ENCODE measurements around the gene FAM219A.

FAM219A gene

GRCh38 chr9:34379334-34380033, 78.9 kb downstream of the FAM219A start:
- TF ChIP-seq, protein P1, sequence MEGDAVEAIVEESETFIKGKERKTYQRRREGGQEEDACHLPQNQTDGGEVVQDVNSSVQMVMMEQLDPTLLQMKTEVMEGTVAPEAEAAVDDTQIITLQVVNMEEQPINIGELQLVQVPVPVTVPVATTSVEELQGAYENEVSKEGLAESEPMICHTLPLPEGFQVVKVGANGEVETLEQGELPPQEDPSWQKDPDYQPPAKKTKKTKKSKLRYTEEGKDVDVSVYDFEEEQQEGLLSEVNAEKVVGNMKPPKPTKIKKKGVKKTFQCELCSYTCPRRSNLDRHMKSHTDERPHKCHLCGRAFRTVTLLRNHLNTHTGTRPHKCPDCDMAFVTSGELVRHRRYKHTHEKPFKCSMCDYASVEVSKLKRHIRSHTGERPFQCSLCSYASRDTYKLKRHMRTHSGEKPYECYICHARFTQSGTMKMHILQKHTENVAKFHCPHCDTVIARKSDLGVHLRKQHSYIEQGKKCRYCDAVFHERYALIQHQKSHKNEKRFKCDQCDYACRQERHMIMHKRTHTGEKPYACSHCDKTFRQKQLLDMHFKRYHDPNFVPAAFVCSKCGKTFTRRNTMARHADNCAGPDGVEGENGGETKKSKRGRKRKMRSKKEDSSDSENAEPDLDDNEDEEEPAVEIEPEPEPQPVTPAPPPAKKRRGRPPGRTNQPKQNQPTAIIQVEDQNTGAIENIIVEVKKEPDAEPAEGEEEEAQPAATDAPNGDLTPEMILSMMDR (IDR thresholded peaks at IDR 0.05): peak; percentile 96
- Mint-ChIP-seq H3K27ac (no peak overlapping the region), H3K36me3 (ENCODE audit: low read depth) (no peaks in the 10 kb centered on the region), H3K9me3 (no peaks in the 10 kb centered on the region), H3K4me1 (peaks cover 46% of the 10 kb centered on the region), H3K27me3 (ENCODE audit: low read depth, poor library complexity) (peaks cover 88% of the 10 kb centered on the region), H3K4me3 (peak overlapping the region; percentile 84)
- peak; percentile 88 for DNase-seq

- H3K4me1 Mint-ChIP-seq: peaks cover 50% of the 10 kb centered on the region
- peaks cover 7% of the 10 kb centered on the region for H3K36me3 Mint-ChIP-seq (ENCODE audit: low read depth)
- no peak for DNase-seq
- peaks cover 85% of the 10 kb centered on the region for H3K27me3 Mint-ChIP-seq (ENCODE audit: low read depth, poor library complexity)
- H3K4me3 Mint-ChIP-seq: no peak overlapping the region
- peaks cover 3% of the 10 kb centered on the region for H3K9me3 Mint-ChIP-seq
- no peak overlapping the region for H3K27ac Mint-ChIP-seq
- TF ChIP-seq, protein P1 (IDR thresholded peaks at IDR 0.05): no peak
Measured at GRCh38 chr9:34378376-34379060, 79.9 kb downstream of the FAM219A start.

DNA sequence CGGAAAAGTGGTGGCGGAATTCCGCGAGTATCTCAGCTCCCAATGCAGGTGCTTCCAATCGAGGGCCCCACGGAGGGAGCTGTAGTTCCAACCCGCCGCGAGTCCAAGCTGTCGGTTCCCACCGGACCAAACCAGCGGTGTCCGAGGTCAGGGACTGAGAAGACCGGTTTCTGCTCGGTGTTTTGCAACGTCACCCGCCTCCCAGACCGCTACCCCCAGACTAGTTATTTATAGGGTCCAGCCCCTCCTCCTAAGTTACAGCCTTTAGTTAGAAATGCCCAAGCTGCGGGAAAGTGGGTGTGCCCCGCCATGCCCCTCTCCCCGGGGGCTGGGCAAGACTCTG, 81.0 kb downstream of the FAM219A start:
- Mint-ChIP-seq H3K9me3 (peaks cover 7% of the 10 kb centered on the region), H3K36me3 (ENCODE audit: low read depth) (peaks cover 12% of the 10 kb centered on the region), H3K27ac (no peak overlapping the region), H3K4me1 (peaks cover 50% of the 10 kb centered on the region), H3K4me3 (peak overlapping the region; percentile 87), H3K27me3 (ENCODE audit: low read depth, poor library complexity) (peaks cover 74% of the 10 kb centered on the region)
- peak; percentile 44 for DNase-seq
- TF ChIP-seq, protein P1 (IDR thresholded peaks at IDR 0.05): no peak

DNA sequence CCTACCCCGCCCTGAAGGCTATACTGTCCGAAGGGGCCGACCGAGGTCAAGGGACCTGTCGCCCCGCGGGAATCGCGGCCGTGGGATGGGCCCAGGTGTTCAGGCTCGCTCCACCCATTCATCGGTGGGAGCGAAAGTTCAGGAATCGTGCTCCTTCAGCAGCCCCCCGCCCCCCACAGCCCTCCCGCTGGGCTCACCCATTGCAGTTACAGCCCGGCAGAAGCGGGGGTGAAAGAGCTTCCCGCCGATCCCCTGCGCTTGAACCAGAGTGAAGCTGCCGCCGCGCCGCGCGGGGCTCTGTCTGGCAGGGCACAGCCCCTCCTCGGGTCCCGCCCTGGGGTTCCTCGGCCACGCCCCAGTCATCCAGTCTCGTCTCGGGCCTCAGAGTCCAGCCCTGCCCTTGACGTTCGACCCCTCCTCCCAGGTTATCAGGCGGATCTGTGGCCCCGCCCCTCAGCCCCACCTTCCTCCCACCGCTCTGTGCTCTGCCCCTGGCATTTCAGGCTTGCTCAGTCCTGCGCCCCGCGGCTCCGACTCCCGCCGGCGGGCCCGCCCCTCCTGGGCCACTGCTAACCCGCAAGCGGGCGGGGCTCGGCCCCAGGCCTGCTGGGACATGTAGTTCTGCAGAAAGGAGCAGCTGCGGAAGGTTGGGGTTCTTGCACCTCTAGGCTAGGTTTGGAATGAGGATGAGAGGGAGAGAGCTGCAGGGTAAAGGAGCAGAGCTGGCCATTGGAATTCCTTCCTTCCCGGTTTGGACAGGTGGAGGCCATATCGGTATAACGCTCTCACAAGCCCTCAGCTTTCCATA, 81.6 kb downstream of the FAM219A start, which contains the start of gene MYORG:
Gene MYORG, minus strand, starts transcription at position 303 of the 808 bp plus-strand sequence. CDS start 3,955 bp downstream, outside the sequence.
- Mint-ChIP-seq H3K4me3 (peak within 1 kb of the TSS; percentile 87), H3K4me1 (peaks cover 49% of the 10 kb centered on the region), H3K27me3 (ENCODE audit: low read depth, poor library complexity) (peaks cover 68% of the 10 kb centered on the region), H3K27ac (no peak within 1 kb of the TSS), H3K9me3 (peaks cover 7% of the 10 kb centered on the region), H3K36me3 (ENCODE audit: low read depth) (peaks cover 13% of the 10 kb centered on the region)
- peak; percentile 97 for DNase-seq
- TF ChIP-seq, protein P1 (IDR thresholded peaks at IDR 0.05): no peak

DNA sequence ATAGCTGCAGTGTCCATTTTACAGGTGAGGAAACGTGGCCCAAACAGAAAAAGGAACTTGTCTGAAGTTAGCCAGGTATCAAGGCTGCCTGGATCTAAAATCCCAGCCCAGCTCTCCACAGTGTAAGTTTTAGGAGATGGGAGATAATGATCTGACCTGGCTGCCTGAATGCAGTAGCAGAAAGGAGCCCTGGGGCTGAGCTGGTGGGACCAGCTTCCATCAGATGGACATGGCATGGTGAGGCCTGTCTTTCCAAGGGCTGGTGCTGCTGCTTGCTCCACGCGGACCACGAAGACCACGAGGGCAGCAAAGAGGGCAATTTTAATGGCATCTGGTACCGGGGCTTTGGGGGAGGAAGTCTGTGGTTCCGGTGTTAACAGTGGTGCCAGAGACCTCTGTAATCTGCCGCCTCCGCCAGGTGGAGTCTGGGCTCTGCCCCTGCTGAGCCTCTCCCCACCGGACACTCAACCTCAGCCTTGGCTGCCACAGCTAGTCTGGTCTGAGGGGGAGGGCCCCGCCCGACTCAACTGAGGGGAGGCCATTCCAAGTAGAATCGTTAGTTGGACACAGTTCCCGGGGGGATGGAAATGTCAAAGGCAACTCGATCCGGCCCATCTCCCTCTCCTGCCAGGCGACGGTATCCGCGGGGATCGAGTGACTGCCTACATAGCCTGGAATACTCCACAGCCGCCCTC, 82.3 kb downstream of the FAM219A start:
- Mint-ChIP-seq H3K27me3 (ENCODE audit: low read depth, poor library complexity) (peaks cover 61% of the 10 kb centered on the region), H3K4me3 (peak overlapping the region; percentile 87), H3K36me3 (ENCODE audit: low read depth) (peaks cover 20% of the 10 kb centered on the region), H3K9me3 (peaks cover 11% of the 10 kb centered on the region), H3K27ac (no peak overlapping the region), H3K4me1 (peaks cover 41% of the 10 kb centered on the region)
- DNase-seq: peak; percentile 56
- TF ChIP-seq, protein P1 (IDR thresholded peaks at IDR 0.05): no peak
